Activated effector memory CD4-positive, alpha-beta T cell treated with Interleukin-2 at 50 U/mL for 16 hours (primary cell): Measurements from ENCODE around the gene ATF2.

Experiments used
- DNase-seq: peaks from one replicate; pipeline ENCODE4 v3.0.0-alpha.2; 2020

ATF2 gene

GRCh38 chr2:175076272-175076671 is 91.7 kb downstream of the ATF2 start:
- DNase-seq = no peak

- no peak for DNase-seq
Observed at GRCh38 chr2:175074478-175074877, 93.5 kb downstream of the ATF2 start.

GRCh38 chr2:175068534-175068933 is 99.5 kb downstream of the ATF2 start:
- no peak for DNase-seq

GRCh38 chr2:175066411-175066810 is 101.6 kb downstream of the ATF2 start:
- DNase-seq = no peak

GRCh38 chr2:175064797-175065196 is 103.2 kb downstream of the ATF2 start:
- no peak for DNase-seq

GRCh38 chr2:175063741-175064140 is 104.3 kb downstream of the ATF2 start:
- DNase-seq = no peak

- no peak for DNase-seq
Observed at GRCh38 chr2:175062787-175063585, 105.0 kb downstream of the ATF2 start.

- no peak for DNase-seq
Observed at GRCh38 chr2:175057078-175057685, 110.8 kb downstream of the ATF2 start.

GRCh38 chr2:175055993-175056392 is 112.0 kb downstream of the ATF2 start:
- no peak for DNase-seq

- no peak for DNase-seq
Observed at GRCh38 chr2:175054340-175054739, 113.7 kb downstream of the ATF2 start.

GRCh38 chr2:175049661-175050060 is 118.3 kb downstream of the ATF2 start:
- no peak for DNase-seq

GRCh38 chr2:175048275-175048674 is 119.7 kb downstream of the ATF2 start:
- DNase-seq = no peak

- DNase-seq = no peak
Observed at GRCh38 chr2:175039490-175039889, 128.5 kb downstream of the ATF2 start.

GRCh38 chr2:175039031-175039430 is 129.0 kb downstream of the ATF2 start:
- DNase-seq = no peak

GRCh38 chr2:175037941-175038340 is 130.1 kb downstream of the ATF2 start:
- no peak for DNase-seq

GRCh38 chr2:175036582-175037018 is 131.4 kb downstream of the ATF2 start:
- no peak for DNase-seq

GRCh38 chr2:175035806-175036205 is 132.2 kb downstream of the ATF2 start:
- no peak for DNase-seq

- DNase-seq = no peak
Observed at GRCh38 chr2:175034716-175035115, 133.3 kb downstream of the ATF2 start.

- DNase-seq = no peak
Observed at GRCh38 chr2:175030380-175031271, 137.4 kb downstream of the ATF2 start.

- DNase-seq = no peak
Observed at GRCh38 chr2:175027755-175028154, 140.2 kb downstream of the ATF2 start.

GRCh38 chr2:175026385-175026784 is 141.6 kb downstream of the ATF2 start:
- DNase-seq = no peak

GRCh38 chr2:175025946-175026345 is 142.1 kb downstream of the ATF2 start:
- DNase-seq = no peak

GRCh38 chr2:175025233-175025632 is 142.8 kb downstream of the ATF2 start:
- DNase-seq = no peak

GRCh38 chr2:175022923-175023322 is 145.1 kb downstream of the ATF2 start:
- no peak for DNase-seq
